Prostate gland (tissue), 2 donors: ENCODE results near the gene FASN. TPM values are rescaled to one million over a fixed set of nuclear protein-coding genes. Genes with fewer than 3 reads are reported as not detected.

Experiments used
- DNase-seq: peaks from one replicate; pipeline ENCODE4 v3.0.0-alpha.2; 2019; ENCODE audit warnings: low spot score
- H3K27ac ChIP-seq, 2 donors: fragments of 200-600 bp; sonication (generic); 2 replicates each; pipeline ENCODE4 v1.5.1; 2017 to 2019
- H3K27me3 ChIP-seq: fragments of 200-600 bp; sonication (generic); replicated peaks from 2 replicates; pipeline ENCODE4 v1.5.1; 2019; ENCODE audit not compliant: insufficient read depth
- H3K36me3 ChIP-seq, 2 donors: fragments of 200-600 bp; sonication (generic); 1 replicate in 1 of 2; 2 replicates in 1 of 2; pipeline versions ENCODE4 v1.5.1 to v1.8.1; 2017 to 2019
- H3K4me1 ChIP-seq: fragments of 200-600 bp; sonication (generic); replicated peaks from 2 replicates; pipeline ENCODE4 v1.5.1; 2019
- H3K4me3 ChIP-seq, 2 donors: fragments of 200-600 bp; sonication (generic); 2 replicates each; pipeline ENCODE4 v1.5.1; 2017 to 2019
- H3K9me3 ChIP-seq: fragments of 200-600 bp; sonication (generic); 2 replicates; pipeline ENCODE4 v1.5.1; 2017
- CTCF ChIP-seq, 4 experiments: fragments of 200-600 bp in 2 of 4; fragments of 450-650 bp in 2 of 4; sonication (generic) in 2 of 4; IDR thresholded peaks; 1 replicate in 3 of 4; 2 replicates in 1 of 4; pipeline ENCODE4 v1.5.1; 2016 to 2019; ENCODE audit warnings: antibody characterized with exemption in 4 of 4, mild to moderate bottlenecking in 2 of 4, moderate library complexity in 2 of 4
- POLR2A ChIP-seq: fragments of 450-650 bp; IDR thresholded peaks from one replicate; pipeline ENCODE4 v1.6.1; 2016; ENCODE audit warnings: antibody characterized with exemption, mild to moderate bottlenecking
- POLR2AphosphoS5 ChIP-seq: sonication (generic); formaldehyde crosslinking; IDR thresholded peaks from one replicate; pipeline ENCODE4 v1.6.1; 2017; ENCODE audit warnings: antibody characterized with exemption
- WGBS: methylation state at CpG from one replicate; pipeline ENCODE4 v1.1.5; 2018; 5-methylcytosine and 5-hydroxymethylcytosine counted together
- intact Hi-C: fragments of 100-400 bp; cut with DNase I; formaldehyde crosslinking; loops from one replicate; pipeline ENCODE4 v1.14.2; 2022
- total RNA-seq, 2 donors: library from RNA; depleted of rRNA; stranded (reverse); fragments of >200 nt; gene quantifications; one replicate each; pipeline ENCODE4 v1.1.0, GENCODE V29; 2016

Gene FASN
- total RNA-seq, 2 donors from 2014 or later, result 192 to 388 TPM

DNA sequence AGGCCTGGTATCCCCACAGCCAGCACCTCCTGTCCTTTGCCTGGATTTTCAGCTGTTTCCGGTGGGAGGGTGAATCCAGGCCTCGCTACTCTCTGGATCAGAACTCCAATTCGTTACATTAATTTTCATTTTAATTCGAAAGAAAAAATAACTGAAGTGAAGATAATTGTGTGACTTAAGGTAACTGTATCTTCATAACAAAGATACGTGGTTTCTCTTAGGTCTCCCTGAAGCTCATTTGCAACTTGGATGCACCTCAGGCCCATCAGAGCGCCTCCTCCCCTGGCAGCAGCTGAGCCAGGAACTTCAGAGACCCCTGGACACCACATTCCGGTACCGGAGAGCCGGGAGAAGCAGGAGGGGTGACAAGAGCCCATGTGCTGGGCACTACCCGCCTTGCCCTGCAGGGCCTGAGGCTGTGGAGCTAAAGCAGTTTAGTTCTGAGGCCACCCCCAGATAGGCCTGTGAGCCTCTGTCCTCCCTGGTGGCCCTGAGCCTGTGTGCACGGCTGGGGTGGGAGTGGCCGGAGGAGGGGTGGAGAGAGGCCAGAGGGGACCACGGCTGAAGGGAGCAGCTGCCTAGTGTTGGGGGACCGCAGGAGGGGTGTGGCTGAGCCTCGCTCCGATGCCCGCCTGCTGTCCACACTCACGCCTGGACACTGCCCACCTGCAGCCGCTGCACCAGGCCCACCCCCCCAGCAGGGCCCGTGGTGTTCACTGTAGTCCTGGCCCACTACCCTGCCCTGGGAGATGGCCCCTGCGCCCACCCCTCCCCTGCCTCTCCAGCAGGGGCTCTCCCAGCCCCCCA, 21.0 kb downstream of the FASN start:
- Histone ChIP-seq H3K36me3 (peaks cover 16 to 17% of the 10 kb centered on the region in 2 donors), H3K4me3 (no peak overlapping the region), H3K27ac (no peak overlapping the region), H3K9me3 (no peaks in the 10 kb centered on the region), H3K27me3 (no peaks in the 10 kb centered on the region), H3K4me1 (no peaks in the 10 kb centered on the region)
- no peak for DNase-seq
- WGBS, result 69% methylated on average over 14 of the region's 21 CpGs
- TF ChIP-seq POLR2AphosphoS5, result no peak
- no peak for TF ChIP-seq POLR2A
- no peak for TF ChIP-seq CTCF (IDR thresholded peaks at IDR 0.05)
- intact Hi-C loops, result no loop called here

- H3K36me3 ChIP-seq, result peaks cover 10 to 11% of the 10 kb centered on the region in 2 donors
- no peak overlapping the region for H3K27ac ChIP-seq
- 83% methylated on average over 25 of the region's 25 CpGs for WGBS
- TF ChIP-seq POLR2A, result no peak
- TF ChIP-seq CTCF (IDR thresholded peaks at IDR 0.05), result no peak
- intact Hi-C loops, result no loop called here
- no peak overlapping the region for H3K4me3 ChIP-seq
- H3K4me1 ChIP-seq, result no peaks in the 10 kb centered on the region
- DNase-seq, result no peak
- no peaks in the 10 kb centered on the region for H3K27me3 ChIP-seq
- H3K9me3 ChIP-seq, result no peaks in the 10 kb centered on the region
Observed at GRCh38 chr17:82076018-82076784, 21.8 kb downstream of the FASN start.

GRCh38 chr17:82073446-82073845, 24.6 kb downstream of the FASN start:
- H3K9me3 ChIP-seq, result no peaks in the 10 kb centered on the region
- no peak overlapping the region for H3K4me3 ChIP-seq
- intact Hi-C loops, result no loop called here
- H3K4me1 ChIP-seq, result no peaks in the 10 kb centered on the region
- no peak for DNase-seq
- H3K27ac ChIP-seq, result no peak overlapping the region
- WGBS, result 68% methylated on average over 9 of the region's 9 CpGs
- no peaks in the 10 kb centered on the region for H3K27me3 ChIP-seq
- H3K36me3 ChIP-seq, result no peaks in the 10 kb centered on the region
- TF ChIP-seq POLR2AphosphoS5, result no peak
- TF ChIP-seq CTCF (IDR thresholded peaks at IDR 0.05), result no peak
- TF ChIP-seq POLR2A, result no peak

GRCh38 chr17:82072827-82073226, 25.2 kb downstream of the FASN start:
- WGBS, result 81% methylated on average over 6 of the region's 6 CpGs

More at GRCh38 chr17:82072827-82073226, 25.2 kb downstream of the FASN start:
- no peak overlapping the region for H3K4me3 ChIP-seq
- no peaks in the 10 kb centered on the region for H3K4me1 ChIP-seq
- no peak for DNase-seq
- no peak for TF ChIP-seq POLR2AphosphoS5
- TF ChIP-seq CTCF (IDR thresholded peaks at IDR 0.05), result no peak
- TF ChIP-seq POLR2A, result no peak
- intact Hi-C loops, result no loop called here
- H3K27ac ChIP-seq, result no peak overlapping the region
- H3K9me3 ChIP-seq, result no peaks in the 10 kb centered on the region
- no peaks in the 10 kb centered on the region for H3K27me3 ChIP-seq
- no peaks in the 10 kb centered on the region for H3K36me3 ChIP-seq
